ENCODE data around the gene SAPCD2.

GRCh38 chr9:137113385-137114159 lies 43.2 kb upstream of the SAPCD2 start:
- peak; percentile 24; the same call in 1 of the 2 replicates for TF ChIP-seq CTCF (IDR thresholded peaks at IDR 0.05; ENCODE audit: low read length)
- no peak for TF ChIP-seq EZH2 (IDR thresholded peaks at IDR 0.05; ENCODE audit: borderline replicate concordance, low read length)
